GM19238 (cell line): Measurements from ENCODE around the gene UTP25.
A peak's percentile ranks its signal among the peaks of the same experiment; 100 is the strongest.
"Not testable (repeated sequence)": the region's sequence is repeated elsewhere in the genome, so short reads cannot be mapped to it uniquely, and the experiment has no call there.

Experiments
- DNase-seq: peaks from one replicate; pipeline ENCODE4 v3.0.0; 2011; ENCODE audit warnings: low spot score; ENCODE audit not compliant: insufficient read length

The UTP25 gene, protein sequence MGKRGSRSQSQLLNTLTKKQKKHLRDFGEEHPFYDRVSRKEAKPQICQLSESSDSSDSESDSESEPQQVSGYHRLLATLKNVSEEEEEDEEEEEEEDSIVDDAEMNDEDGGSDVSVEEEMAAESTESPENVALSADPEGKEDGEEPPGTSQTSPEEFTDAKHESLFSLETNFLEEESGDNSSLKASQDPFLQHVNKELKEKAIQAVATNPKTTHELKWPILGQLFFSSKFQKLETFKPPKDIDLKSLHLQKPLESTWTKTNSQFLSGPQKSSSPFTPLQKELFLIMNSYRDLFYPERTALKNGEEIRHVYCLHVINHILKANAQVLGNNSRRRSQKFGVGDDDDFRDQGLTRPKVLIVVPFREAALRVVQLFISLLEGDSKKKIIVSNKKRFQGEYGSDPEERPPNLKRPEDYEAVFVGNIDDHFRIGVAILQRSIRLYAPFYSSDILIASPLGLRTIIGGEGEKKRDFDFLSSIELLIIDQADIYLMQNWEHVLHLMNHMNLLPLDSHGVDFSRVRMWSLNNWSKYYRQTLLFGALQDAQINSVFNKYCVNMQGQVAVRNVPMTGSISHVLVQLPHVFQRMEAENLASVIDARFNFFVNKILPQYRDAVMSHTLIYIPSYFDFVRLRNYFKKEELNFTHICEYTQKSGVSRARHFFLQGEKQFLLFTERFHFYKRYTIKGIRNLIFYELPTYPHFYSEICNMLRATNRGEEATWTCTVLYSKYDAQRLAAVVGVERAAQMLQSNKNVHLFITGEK

DNA sequence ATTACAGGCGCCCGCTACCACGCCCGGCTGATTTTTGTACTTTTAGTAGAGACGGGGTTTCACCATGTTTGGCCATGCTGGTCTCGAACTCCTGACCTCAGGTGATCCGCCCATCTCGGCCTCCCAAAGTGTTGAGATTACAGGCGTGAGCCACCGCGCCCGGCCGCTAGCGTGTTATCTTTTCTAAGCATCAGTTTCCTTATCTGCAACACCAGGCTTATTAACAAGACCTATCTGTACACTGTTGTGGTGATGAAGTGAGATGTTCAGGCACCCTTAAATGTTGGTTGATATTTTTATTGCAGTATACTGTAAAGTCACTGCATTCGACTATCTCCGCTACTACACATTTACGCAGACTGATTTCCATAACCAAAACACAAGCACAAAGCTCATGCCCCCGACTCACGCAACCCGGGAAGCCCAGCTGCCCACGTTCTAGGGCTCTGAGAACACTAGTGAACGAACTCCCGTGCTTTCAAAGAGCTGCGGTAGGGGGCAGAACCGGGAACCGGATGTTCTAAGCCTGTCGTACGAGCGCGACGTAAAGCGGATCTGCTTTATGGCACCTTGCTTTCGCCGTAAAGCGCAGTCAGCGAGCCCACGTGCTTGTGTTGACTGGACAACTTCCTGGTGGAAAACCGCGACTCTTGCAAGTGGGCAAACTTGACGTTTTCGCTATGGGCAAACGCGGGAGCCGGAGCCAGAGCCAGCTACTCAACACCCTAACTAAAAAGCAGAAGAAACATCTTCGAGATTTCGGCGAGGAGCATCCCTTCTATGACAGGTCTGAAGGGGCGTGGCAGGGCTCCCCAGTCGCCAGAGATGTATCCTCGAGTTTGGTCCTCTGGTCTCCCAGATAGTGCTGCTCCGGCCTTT, at the start of gene UTP25:
Gene UTP25 (plus strand): TSS at position 589 of the 879 bp plus-strand sequence. CDS start 92 bp downstream, at position 681.
- DNase-seq, result peak; percentile 62

DNA sequence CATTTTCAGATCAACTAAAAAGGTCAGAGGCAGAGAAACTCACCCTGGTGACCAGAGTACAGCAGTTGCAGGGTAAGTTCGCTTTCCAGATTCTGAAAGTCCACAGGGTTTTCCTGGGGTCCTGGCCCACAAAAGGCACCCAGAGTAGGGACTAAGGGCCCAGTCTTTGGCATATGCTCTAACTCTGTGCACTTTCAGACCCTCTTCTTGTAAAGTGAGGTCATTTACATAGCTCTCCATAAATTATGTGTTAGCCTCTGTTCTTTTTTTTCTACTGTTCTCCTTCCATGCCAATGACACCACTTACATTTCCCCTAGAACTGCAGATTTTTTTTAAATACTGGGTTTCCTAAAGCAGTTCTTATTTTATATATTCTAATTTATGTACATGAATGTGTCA, 49.7 kb upstream of the UTP25 start:
- no peak for DNase-seq

DNA sequence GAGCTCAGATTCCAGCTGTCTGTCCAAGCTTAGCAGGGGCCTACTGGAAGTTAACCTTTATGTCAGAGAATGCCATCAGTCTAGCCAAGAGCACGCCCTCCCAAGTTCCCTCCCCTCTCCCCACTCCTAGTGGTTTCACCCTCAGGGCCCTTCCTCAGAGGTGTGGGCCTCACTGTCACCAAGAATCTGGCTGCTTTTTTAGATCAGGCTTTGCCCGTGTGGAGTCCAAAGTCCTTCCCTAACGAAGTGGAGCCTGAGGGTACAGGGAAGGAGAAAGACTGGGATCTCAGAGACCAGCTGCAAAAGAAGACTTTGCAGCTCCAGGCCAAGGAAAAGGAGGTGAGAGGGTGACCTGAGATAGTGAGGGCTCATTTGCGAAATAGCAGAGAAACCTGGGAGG, 47.5 kb upstream of the UTP25 start:
- DNase-seq, result no peak

DNA sequence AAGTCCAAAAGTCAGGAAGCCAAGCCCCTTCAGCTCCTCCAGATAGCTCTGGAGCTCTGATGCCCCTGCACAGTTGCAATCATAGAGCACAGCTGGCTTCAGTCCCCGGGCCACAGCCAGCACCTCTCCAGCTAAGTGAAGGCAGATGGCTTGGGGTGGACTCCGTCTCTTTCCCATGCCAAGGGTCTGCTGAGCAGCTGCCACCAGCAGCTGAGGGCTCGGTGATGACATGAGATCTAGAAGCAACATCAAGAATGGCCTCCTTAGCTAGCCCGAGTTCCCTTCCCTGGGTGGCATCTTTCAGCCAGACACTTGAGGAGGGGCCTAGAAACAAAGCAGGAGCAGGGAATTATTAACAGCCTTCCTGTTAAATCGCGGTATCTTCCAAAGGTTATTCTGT, 44.4 kb upstream of the UTP25 start:
- no peak for DNase-seq

DNA sequence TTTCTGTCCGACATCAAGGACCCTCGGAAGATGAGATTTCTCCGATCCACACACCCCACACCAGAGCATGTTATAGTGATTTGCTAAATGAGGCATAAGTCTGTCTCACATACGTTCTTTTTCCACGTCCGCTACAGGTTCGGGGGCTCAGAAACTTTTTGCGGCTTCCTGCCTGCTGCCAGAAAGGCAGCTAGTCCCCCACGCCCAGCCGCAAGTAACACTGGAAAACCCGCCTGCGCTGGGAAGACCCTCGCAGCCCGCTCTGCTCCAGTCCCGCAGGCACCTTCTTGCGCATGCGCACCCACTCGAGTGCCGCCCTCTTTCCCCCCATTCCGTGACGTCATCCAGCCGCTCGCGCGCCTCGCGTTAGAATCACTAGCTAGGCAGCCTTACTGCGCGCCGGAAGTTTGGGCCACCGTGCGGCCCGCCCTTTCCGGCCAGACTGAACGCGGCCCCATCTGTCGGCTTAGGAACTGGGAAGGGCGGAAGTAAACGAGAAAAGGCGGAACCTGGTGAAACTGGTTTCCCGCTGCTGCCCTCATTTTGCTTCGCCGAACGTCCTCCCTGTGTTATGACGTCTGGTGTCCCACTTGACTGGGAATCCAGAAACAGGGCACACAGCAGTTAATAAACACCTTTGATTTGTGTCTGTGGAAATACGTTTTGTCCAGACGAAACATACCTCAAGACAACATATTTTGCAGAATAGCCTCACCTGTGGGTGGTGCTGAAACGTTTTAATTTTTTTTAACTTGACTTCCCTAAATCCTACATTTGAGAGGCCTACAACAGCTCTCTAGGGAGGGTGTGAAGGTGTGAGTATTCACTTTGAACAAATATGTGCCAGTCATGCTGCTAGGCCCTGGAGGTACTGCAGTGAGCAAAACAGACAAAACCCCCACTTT, 43.3 kb upstream of the UTP25 start, which contains the start of gene C1orf74:
Gene C1orf74 (minus strand): TSS at position 295 of the 905 bp plus-strand sequence. CDS start 925 bp downstream, outside the sequence.
- DNase-seq, result peak; percentile 90

DNA sequence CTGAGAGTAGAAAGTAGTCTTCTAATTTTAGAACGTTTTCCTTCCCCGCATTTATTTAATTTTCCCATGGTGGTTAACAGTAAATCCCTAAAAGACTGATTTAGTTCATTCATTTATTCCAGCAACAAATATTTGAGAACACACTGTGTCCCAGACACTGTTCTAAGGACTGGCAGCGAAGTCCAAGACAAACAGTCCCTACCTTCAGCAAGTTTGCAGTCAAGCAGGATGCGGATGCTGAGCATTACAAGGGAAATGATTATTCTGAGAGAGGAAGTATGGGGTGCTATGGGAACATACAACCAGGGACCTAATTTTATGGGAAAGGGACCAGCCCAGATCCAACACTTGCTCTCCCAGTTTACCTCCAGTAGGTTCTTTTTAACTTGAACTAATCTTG, 42.2 kb upstream of the UTP25 start:
- DNase-seq, result no peak

DNA sequence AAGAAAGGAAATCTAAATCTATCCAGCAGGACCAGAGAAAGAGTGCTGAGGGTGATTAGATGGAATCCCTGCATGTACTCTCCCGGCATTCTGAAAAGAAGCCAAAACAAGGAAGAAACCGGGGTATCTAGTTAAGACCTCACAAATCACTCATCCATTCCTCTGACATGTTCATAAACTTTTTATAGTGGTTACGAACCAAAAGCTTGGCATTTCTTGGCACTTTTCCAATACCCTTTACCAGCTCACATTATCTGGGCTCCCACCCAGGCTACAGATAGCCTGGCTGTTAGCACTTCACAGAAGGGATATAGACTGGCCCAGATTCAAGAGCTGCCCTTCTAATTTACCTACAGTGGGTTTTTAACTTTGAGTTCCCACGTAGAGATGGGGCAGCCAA, 41.6 kb upstream of the UTP25 start:
- DNase-seq, result no peak

DNA sequence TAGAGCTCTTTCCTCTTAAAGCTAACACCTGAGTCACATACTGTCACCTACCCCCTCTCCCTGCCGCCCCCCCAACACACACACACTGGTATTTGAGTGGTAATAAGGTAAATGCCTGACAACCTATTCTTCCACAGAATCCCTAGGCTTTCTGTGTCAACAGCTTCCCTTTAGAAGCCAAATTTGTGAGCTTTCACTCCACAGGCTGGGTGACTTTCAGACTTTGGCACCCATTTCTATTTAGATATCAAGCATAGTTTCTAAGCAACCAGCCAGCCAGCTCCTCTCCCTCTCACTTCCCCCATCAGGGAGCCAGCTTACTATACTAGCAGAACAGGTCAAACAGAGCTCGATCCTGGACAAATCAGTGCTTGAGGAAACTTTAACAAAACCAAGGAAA, 40.2 kb upstream of the UTP25 start:
- no peak for DNase-seq

DNA sequence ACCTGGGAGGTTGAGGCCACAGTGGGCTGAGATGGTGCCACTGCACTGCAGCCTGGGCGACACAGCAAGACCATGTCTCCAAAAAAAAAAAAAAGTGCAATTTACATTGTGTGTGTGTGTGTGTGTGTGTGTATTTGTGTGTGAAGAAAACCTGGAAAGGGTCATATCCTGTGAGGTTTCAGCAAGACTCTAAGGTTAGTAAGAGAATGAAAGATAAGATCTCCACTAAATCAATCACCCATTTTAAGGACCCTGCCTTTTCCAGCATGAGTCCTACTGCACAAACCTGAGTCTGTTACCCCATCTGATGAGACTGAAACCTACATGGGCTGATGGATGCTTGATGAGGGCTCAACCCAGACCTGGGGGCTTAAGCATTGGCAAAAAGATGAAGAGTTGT, 38.5 kb upstream of the UTP25 start:
- no peak for DNase-seq

DNA sequence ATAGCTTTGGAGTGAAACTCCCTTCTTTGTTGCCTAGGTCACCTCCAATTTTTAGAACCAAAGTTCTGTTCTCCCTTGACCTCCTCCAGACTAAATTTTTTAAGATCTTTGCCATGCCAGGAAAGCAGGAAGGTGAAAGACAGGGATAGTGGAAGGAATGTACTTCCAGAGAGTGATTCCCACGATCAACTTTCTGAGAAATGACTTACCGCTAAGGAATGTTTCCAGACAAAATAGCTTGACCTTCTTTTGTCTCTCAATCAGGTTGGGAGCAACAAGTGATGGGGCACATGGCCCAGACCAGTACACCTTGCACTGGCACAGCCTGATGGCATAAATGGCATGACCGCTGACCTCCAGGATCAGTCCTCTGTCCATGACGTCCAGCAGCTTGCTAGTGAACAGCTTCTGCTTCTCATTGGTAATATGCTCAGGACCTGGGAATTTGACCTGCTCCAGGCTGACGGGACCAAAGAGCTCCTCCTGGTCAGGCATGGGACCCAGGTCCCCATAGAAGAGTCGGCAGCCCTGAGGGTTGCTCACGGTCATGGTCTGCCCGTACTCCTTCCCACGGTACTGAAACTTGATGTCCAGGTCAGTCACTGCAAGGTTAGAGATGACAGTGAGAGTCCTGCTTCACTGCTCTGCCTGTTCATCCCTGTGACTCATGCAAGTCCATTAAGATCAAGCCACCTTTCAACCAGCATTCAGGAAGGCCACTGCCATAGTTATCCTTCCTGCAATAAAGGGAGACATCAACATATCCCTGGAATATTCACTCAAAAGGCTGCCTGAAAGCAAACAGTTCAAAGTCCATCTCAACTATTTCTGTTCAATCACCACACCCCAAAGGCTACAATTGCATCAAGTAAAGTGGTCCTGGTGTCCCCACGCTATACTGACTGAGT, 37.2 kb upstream of the UTP25 start:
- no peak for DNase-seq

DNA sequence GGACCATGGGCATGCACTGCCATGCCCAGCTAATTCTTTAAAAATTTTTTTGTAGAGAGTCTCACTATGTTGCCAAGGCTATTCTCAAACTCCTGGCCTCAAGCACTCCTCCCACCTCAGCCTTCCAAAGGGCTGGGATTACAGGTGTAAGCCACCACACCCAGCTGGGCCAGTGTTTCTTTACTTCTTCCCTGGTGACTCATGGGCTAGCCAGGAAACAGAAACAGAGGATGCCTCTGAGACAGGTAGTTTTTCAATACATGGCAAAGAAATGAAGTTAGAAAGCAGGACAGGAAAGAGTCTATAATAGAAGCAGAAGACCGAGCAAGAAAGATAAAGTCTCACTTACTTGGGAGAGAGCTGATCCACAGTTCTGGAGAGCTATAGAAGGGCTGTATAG, 35.9 kb upstream of the UTP25 start:
- no peak for DNase-seq

DNA sequence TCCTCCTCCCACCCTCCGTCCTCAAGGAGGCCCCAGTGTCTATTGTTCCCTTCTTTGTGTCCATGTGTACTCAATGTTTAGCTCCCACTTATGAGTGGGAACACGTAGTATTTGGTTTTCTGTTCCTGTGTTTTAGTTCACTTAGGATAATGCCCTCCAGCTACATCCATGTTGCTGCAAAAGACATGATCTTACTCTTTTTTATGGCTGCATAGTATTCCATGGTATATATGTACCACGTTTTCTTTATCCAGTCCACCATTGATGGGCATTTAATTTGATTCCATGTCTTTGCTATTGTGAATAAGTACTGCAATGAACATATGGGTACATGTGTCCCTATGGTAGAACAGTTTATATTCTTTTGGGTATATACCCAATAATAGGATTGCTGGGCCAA, 34.1 kb upstream of the UTP25 start:
- DNase-seq, result not testable (repeated sequence)

DNA sequence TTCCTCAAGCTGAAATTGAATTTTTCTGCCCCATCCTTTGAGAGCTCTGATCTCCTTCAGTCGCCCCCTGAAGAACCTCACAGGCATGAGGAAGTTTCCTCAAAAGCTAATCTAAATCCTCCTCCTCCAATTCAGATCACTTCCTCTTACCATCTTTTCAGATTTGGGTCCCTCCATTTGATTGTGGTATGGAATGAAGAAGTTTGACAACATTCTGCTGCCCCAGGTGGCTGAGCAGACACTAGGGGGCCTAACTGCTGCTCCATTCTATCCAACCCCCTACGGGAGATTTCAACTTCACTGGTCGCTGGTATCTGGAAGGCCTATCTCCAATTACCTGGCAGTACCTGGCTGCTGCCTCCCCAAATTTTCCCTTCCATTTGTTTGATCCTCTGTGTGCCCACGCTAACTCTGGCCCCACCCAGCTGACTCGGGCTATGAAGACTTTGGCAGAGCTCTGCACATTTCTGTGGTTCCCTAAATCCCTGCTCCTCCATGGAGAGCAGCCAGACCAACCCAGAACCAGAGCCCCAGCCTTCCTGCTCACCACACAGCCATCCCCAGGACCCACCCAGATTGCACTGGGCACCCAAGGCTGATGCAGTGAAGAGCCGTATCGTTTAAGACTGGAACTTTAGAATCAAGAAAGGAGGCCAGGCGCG, 29.7 kb upstream of the UTP25 start:
- no peak for DNase-seq

DNA sequence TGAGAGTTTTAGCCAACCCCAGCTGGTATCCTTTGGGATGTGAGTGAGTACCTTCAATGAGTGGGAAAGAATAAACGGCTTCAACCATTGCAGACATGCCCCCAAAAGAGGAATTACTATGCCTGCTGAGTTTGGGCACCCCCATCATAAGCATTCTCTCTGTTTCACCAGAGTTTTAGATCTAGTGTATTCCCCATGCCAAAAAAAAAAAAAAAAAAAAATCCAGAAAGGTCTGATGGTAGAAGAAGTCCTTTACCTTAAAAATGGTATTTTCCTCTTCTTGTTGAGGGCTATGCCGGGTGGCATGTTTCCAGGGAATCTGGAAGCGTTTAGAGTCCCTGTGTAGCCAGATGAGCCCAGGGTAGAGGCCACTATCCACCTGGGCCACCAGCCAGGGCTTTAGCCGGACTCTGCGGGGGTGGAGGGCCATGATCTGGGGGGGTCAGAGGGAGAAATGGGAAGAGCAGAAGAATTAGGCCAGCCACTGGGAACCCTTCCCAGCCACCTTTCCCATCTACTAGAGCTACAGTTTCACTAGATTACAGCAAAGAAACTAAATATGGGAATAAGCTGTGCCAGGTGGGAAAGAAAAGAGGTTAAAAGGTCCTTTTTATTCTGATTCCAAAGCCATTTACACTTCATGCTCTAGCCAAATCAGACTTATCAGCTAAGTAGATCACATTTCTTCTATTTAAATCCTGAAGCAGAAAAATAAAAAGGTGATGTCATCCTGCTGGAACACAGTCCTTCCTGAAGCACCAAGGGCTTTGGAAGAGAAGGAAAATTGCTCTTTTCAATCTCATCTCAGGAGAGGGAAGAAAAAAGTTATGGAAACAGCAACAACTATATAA, 26.6 kb upstream of the UTP25 start:
- DNase-seq, result no peak

DNA sequence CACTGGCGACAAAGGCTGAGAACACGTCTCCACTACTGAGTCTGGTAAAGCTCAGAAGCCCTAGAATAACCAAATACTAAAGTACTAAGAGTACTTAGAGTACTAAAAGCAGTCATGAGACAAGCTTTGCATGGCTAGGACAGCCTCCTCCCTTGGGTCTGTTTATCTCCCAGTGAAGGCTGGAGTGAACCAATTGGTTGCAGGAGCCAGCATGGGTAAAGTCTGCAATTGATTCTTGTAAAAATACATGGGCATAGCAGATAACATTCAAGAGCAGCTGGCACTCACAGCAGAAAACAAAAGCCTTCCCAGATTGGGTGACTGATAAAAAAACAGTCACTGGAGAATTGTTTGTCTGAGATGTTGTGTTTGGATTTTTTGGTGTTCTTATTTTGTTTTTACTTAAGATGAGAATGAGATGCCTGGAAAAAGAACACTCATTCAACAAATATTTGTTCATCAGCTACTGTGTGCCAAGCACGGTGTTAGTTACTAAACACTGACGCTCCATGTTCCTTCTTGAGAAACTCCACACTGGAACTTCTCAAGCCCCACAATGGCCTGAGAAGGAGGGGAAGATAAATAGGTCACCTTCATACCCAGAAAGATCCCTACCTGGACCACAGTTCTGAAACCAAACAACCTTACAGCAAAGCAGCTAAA, 25.5 kb upstream of the UTP25 start:
- no peak for DNase-seq

DNA sequence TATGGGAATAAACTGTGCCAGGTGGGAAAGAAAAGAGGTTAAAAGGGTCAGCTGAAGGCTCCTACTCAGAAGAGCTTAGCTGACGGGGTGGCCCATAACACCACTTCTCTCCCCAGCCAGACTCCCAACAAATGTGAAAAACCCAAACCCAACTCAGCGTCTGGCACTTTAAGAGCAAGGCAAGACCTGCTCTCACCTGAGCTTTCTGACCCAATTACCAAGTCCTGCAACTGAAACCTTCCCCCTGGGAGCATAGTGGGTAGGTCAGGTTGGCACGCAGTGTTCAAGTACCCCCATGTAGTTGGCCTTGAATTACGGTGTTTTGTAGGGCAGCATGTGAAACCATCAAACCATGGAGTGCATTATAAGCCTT, 25.0 kb upstream of the UTP25 start:
- DNase-seq, result no peak

DNA sequence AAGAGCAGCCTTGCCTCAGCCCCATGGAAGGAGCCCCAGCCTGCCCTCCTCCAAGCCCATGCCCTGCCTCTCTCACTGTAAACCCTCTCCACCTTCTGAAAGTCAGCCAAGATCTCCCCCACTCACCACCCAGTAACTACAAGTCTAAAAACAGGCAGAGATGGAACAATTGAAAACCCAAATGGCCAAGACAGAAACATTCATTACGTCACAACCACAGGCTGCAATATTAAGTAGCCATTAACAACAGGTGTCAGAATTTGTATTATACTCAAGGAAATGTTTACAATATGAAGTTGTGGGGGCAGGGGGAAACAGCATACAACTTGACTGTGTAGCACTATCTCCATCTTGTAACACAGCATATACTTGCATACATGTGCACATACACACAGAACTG, 24.2 kb upstream of the UTP25 start:
- no peak for DNase-seq

DNA sequence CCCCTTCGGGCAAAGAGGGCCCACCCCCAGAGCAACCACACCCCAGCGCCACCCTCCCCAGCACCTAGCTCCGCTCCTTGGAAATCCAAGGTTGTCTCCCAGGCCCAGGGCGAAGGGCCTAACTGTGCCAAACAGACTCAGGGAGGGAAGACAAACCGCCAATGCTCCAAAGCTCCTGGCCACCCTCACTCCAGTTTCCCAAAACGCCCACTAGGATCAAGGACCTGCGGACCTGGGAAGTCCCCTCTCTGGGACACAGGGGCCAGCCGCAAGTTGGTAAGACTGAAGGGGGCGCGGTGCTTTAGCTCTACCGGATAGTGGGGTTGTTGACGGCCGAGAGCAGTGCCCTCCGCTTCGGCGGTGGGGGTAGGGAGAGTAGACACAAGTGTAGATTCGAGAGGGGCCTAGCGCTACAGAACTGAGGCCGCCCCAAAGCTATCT, 22.4 kb upstream of the UTP25 start:
- no peak for DNase-seq
